Spinal cord (tissue), 10 donors: ENCODE data around the gene ZNF148. TPM values are rescaled to one million over a fixed set of nuclear protein-coding genes. Genes with fewer than 3 reads are reported as not detected.
A peak's percentile ranks its signal among the peaks of the same experiment; 100 is the strongest.

Experiments used
- DNase-seq, 6 donors: peaks; one replicate each; pipeline versions ENCODE4 v3.0.0 to v3.0.0-alpha.2; 2013 to 2015; ENCODE audit warnings: low spot score in 6 of 6, low read depth in 4 of 6
- H3K27ac ChIP-seq: one replicate; pipeline ENCODE4 v1.5.1; 2013; ENCODE audit warnings: low read depth, low read length, control low read depth
- H3K27me3 ChIP-seq: one replicate; pipeline ENCODE4 v1.6.1; 2013; ENCODE audit warnings: low read length; ENCODE audit not compliant: control insufficient read depth, insufficient read depth
- H3K36me3 ChIP-seq: one replicate; pipeline ENCODE4 v1.6.1; 2013; ENCODE audit warnings: low read length; ENCODE audit not compliant: control insufficient read depth, insufficient read depth
- H3K4me1 ChIP-seq: one replicate; pipeline ENCODE4 v1.6.1; 2013; ENCODE audit warnings: low read length; ENCODE audit not compliant: control insufficient read depth, insufficient read depth
- H3K4me3 ChIP-seq: one replicate; pipeline ENCODE4 v1.5.1; 2013; ENCODE audit warnings: low read depth, low read length, control low read depth
- H3K9me3 ChIP-seq: one replicate; pipeline ENCODE4 v1.6.1; 2013; ENCODE audit warnings: low read length; ENCODE audit not compliant: control insufficient read depth, insufficient read depth
- WGBS: methylation state at CpG from one replicate; pipeline ENCODE4 v1.1.5; 2013; ENCODE audit warnings: missing lambda C conversion rate; ENCODE audit not compliant: insufficient coverage; 5-methylcytosine and 5-hydroxymethylcytosine counted together
- polyA plus RNA-seq, 2 donors: library from polyadenylated mRNA; unstranded; fragments of 120-200 nt; gene quantifications; one replicate each; pipeline ENCODE4 v1.2.1, GENCODE V29; 2013; ENCODE audit not compliant: insufficient read length in 2 of 2
- total RNA-seq, 2 donors: library from RNA; depleted of rRNA in 1 of 2; stranded (reverse); fragments of 120-200 nt in 1 of 2; fragments of >200 nt in 1 of 2; gene quantifications; one replicate each; pipeline versions ENCODE4 v1.2.3 to v1.2.4, GENCODE V29; 2013 to 2014
- donor health status: healthy.

ZNF148 gene
- total and polyA plus RNA-seq, 4 donors: 18.1 to 51.4 (median 40.8) TPM

- no peak overlapping the region for H3K27ac ChIP-seq
- H3K4me1 ChIP-seq: peaks cover 8% of the 10 kb centered on the region
- 94% methylated on average over 8 of the region's 11 CpGs for WGBS
Observed at GRCh38 chr3:125357837-125358236, 17.3 kb downstream of the ZNF148 start.

GRCh38 chr3:125357032-125357658 lies 18.0 kb downstream of the ZNF148 start:
- Histone ChIP-seq H3K4me1 (peaks cover 8% of the 10 kb centered on the region), H3K27ac (peak overlapping the region; percentile 41), H3K4me3 (peak overlapping the region; percentile 62), H3K9me3 (no peaks in the 10 kb centered on the region), H3K27me3 (no peaks in the 10 kb centered on the region), H3K36me3 (peaks cover 2% of the 10 kb centered on the region)
- under 1% methylated on average over 51 of the region's 52 CpGs for WGBS
- DNase-seq: peak in 4 of 6 donors; percentile 51 to 90 (median 68)

More at GRCh38 chr3:125357837-125358236, 17.3 kb downstream of the ZNF148 start:
- Histone ChIP-seq H3K36me3 (peaks cover 2% of the 10 kb centered on the region), H3K4me3 (peak overlapping the region; percentile 62), H3K9me3 (no peaks in the 10 kb centered on the region), H3K27me3 (no peaks in the 10 kb centered on the region)
- DNase-seq: no peak

GRCh38 chr3:125356140-125357026 lies 18.7 kb downstream of the ZNF148 start:
- Histone ChIP-seq H3K9me3 (no peaks in the 10 kb centered on the region), H3K27me3 (no peaks in the 10 kb centered on the region), H3K36me3 (peaks cover 2% of the 10 kb centered on the region), H3K4me3 (peak overlapping the region; percentile 62), H3K27ac (peak overlapping the region; percentile 41), H3K4me1 (peaks cover 8% of the 10 kb centered on the region)
- no peak for DNase-seq
- WGBS: 32% methylated on average over 3 of the region's 5 CpGs

- no CpG with 5 or more reads among the region's 3 CpGs for WGBS
- H3K4me3 ChIP-seq: no peak overlapping the region
- no peaks in the 10 kb centered on the region for H3K36me3 ChIP-seq
- no peaks in the 10 kb centered on the region for H3K27me3 ChIP-seq
- DNase-seq: no peak
- no peaks in the 10 kb centered on the region for H3K9me3 ChIP-seq
- H3K27ac ChIP-seq: no peak overlapping the region
- H3K4me1 ChIP-seq: peaks cover 8% of the 10 kb centered on the region
Observed at GRCh38 chr3:125353659-125354058, 21.5 kb downstream of the ZNF148 start.

GRCh38 chr3:125353128-125353527 lies 22.0 kb downstream of the ZNF148 start:
- no peak for DNase-seq
- Histone ChIP-seq H3K27ac (no peak overlapping the region), H3K9me3 (peaks cover 4% of the 10 kb centered on the region), H3K27me3 (no peaks in the 10 kb centered on the region), H3K36me3 (no peaks in the 10 kb centered on the region), H3K4me1 (peaks cover 8% of the 10 kb centered on the region), H3K4me3 (no peak overlapping the region)

- no peak overlapping the region for H3K4me3 ChIP-seq
- no peaks in the 10 kb centered on the region for H3K36me3 ChIP-seq
- DNase-seq: no peak
- no peaks in the 10 kb centered on the region for H3K4me1 ChIP-seq
- 63% methylated on average over 1 of the region's 2 CpGs for WGBS
- peaks cover 4% of the 10 kb centered on the region for H3K9me3 ChIP-seq
- H3K27ac ChIP-seq: no peak overlapping the region
- H3K27me3 ChIP-seq: no peaks in the 10 kb centered on the region
Observed at GRCh38 chr3:125351814-125352456, 23.2 kb downstream of the ZNF148 start.

- Histone ChIP-seq H3K4me1 (no peaks in the 10 kb centered on the region), H3K27me3 (no peaks in the 10 kb centered on the region), H3K36me3 (no peaks in the 10 kb centered on the region), H3K4me3 (no peak overlapping the region), H3K27ac (no peak overlapping the region), H3K9me3 (peaks cover 5% of the 10 kb centered on the region)
- WGBS: 100% methylated on average over 3 of the region's 7 CpGs
- DNase-seq: no peak
Observed at GRCh38 chr3:125351152-125351551, 24.0 kb downstream of the ZNF148 start.

GRCh38 chr3:125350597-125350996 lies 24.5 kb downstream of the ZNF148 start:
- Histone ChIP-seq H3K4me3 (no peak overlapping the region), H3K36me3 (no peaks in the 10 kb centered on the region), H3K4me1 (no peaks in the 10 kb centered on the region), H3K27me3 (no peaks in the 10 kb centered on the region), H3K27ac (no peak overlapping the region), H3K9me3 (peaks cover 10% of the 10 kb centered on the region)
- no peak for DNase-seq
- 100% methylated on average over 1 of the region's 5 CpGs for WGBS

GRCh38 chr3:125349556-125350165 lies 25.5 kb downstream of the ZNF148 start:
- no peaks in the 10 kb centered on the region for H3K36me3 ChIP-seq
- no peak overlapping the region for H3K4me3 ChIP-seq
- peaks cover 14% of the 10 kb centered on the region for H3K9me3 ChIP-seq
- no peaks in the 10 kb centered on the region for H3K27me3 ChIP-seq
- no peak overlapping the region for H3K27ac ChIP-seq
- no peak for DNase-seq
- no peaks in the 10 kb centered on the region for H3K4me1 ChIP-seq
